Stimulated activated naive B cell treated with anti-CD40 and anti-IgM and Interleukin-4, amounts not matched to agents 10 μg/mL and 1 μg/mL and 100 μg/mL, for 72 hours (primary cell): ENCODE results near the gene ZEB2.
A peak's percentile ranks its signal among the peaks of the same experiment; 100 is the strongest.

Source experiments
- ATAC-seq, 2 donors: fragments of 150-1000 bp; cut with Tn5 transposase; replicated peaks; 2 replicates each; pipeline ENCODE4 v1.10.0; 2021; ENCODE audit warnings: moderate library complexity in 1 of 2
- DNase-seq: peaks from one replicate; pipeline ENCODE4 v3.0.0; 2021
- H3K27ac Mint-ChIP-seq: one replicate; pipeline ENCODE4 v1.8.0; 2022; ENCODE audit warnings: mild to moderate bottlenecking, mixed read lengths
- H3K27me3 Mint-ChIP-seq, 2 donors: one replicate each; pipeline ENCODE4 v1.8.0; 2022; ENCODE audit warnings: mixed read lengths in 2 of 2
- H3K36me3 Mint-ChIP-seq, 2 donors: one replicate each; pipeline ENCODE4 v1.8.0; 2022; ENCODE audit warnings: mixed read lengths in 2 of 2, mild to moderate bottlenecking in 1 of 2
- H3K4me1 Mint-ChIP-seq, 2 donors: one replicate each; pipeline ENCODE4 v1.8.0; 2022; ENCODE audit warnings: mixed read lengths in 2 of 2, mild to moderate bottlenecking in 1 of 2
- H3K4me3 Mint-ChIP-seq, 2 donors: one replicate each; pipeline ENCODE4 v1.8.0; 2022; ENCODE audit warnings: mild to moderate bottlenecking in 2 of 2, mixed read lengths in 2 of 2, moderate library complexity in 1 of 2
- H3K9me3 Mint-ChIP-seq, 2 donors: one replicate each; pipeline ENCODE4 v1.8.0; 2022; ENCODE audit warnings: mixed read lengths in 2 of 2, mild to moderate bottlenecking in 1 of 2

The ZEB2 gene

DNA sequence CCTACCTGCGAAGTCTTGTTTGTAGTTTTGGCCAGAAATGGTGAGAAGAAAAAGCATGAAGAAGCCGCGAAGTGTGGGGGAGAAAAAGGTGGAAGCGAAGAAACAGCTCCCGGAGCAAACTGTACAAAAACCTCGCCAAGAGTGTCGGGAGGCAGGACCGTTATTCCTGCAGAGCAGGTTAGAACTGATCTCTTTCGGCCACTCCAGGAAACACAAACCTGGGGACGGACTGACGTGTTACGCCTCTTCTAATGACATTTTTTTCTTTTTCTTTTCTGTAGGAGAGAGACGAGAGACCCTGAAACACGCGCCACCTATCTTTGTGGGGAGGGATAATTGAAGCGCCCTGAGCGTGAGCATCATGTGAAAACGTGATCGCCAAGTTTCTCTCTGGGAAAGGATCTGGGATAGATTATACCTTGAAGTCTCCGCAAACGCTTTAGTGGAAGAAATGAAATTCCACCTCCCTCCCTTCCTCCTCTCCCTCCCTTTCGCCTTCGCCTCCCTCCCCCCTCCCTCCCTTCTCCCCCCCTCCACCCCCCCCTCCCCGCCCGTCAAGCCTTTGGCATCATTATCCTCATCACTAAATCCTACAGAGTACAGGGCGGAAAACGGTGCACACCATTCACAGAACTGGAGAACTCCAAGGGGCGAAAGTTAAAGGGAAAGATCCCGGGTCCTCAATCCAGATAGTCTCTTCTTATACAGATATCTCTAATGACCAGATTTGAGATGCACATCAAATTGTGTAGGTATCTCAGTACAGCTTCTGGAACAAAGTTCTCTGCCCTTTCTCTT is at the start of gene ZEB2:
Gene ZEB2, minus strand, starts transcription at position 186 of the 798 bp plus-strand sequence. CDS start 2,769 bp downstream, outside the sequence.
- Mint-ChIP-seq H3K9me3 (no peaks in the 10 kb centered on the region), H3K27ac (peak within 1 kb of the TSS; percentile 47), H3K4me3 (peak within 1 kb of the TSS in 1 of 2 donors; percentile 56), H3K4me1 (peaks cover 24 to 35% of the 10 kb centered on the region in 2 donors), H3K27me3 (peaks cover 6 to 10% of the 10 kb centered on the region in 2 donors), H3K36me3 (peaks cover 6 to 8% of the 10 kb centered on the region in 2 donors)
- DNase-seq (peak; percentile 48), ATAC-seq (peak; percentile 17 to 19)

DNA sequence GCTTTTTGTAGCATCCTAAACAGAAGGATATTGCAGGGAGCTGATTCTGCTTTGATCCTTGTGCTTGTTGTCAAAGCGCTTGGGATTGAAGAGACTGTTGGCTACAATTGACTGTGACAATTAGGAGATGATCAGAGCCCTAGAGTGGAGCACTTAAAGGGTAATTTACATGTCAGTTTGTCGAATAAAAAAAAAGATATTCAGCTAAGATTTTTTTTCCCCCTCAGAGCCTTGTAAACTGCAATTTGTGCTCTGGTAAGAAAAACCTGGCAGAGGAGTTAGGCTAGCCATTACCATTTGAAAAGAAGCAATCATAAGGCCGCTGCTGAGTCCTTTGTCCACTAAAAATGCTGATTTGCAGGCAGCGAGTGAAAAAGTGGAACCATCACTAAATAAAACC is 47.8 kb upstream of the ZEB2 start:
- Mint-ChIP-seq H3K27me3 (peaks cover 8 to 16% of the 10 kb centered on the region in 2 donors), H3K4me1 (peaks cover 5 to 11% of the 10 kb centered on the region in 2 donors), H3K4me3 (no peak overlapping the region), H3K27ac (no peak overlapping the region), H3K9me3 (no peaks in the 10 kb centered on the region), H3K36me3 (no peaks in the 10 kb centered on the region)
- DNase-seq (no peak), ATAC-seq (no peak)

DNA sequence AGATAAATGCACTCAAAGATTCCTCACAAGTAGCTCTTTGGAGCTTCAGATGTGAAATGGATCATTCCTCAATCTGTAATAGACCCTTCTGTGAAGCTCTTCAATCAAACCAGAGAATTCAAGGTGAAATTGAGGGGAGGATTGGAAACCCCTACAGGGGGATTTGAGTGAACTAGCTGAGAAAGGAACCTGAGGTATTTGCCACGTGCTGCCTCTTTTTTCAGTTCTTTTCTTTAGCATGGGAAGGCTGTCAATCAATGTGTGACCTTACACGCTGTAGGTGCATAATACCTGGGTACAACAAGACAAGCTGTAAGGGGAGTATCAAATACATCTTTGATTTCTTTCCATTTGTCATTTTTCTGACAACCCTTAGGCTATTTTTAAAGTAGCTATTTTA is 46.5 kb upstream of the ZEB2 start:
- no peak overlapping the region for H3K27ac Mint-ChIP-seq
- H3K27me3 Mint-ChIP-seq = peaks cover 4 to 12% of the 10 kb centered on the region in 2 donors
- H3K4me3 Mint-ChIP-seq = no peak overlapping the region
- no peaks in the 10 kb centered on the region for H3K36me3 Mint-ChIP-seq
- ATAC-seq (no peak), DNase-seq (no peak)
- H3K4me1 Mint-ChIP-seq = peaks cover 8 to 18% of the 10 kb centered on the region in 2 donors
- no peaks in the 10 kb centered on the region for H3K9me3 Mint-ChIP-seq

DNA sequence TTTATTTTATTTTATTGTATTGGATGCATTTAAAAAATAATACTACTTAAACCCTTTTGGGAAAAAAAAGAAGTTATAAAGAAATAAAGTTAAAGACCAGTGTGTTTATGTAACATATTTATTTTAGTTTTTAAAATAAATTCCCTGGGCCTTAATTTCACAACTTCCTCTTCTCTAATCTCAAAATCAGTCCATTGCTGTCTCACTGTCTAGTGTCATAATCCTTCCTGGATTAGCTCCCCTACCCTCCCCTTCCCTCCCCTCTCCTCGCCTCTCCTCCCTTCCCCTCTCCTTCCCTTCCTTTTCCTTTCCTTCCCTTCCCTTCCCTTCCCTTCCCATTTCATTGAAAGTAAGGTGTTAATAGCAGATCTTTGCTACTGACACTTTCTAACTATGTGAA is 40.3 kb upstream of the ZEB2 start:
- H3K4me3 Mint-ChIP-seq = no peak overlapping the region
- no peak overlapping the region for H3K27ac Mint-ChIP-seq
- no peaks in the 10 kb centered on the region for H3K36me3 Mint-ChIP-seq
- peaks cover 19 to 45% of the 10 kb centered on the region in 2 donors for H3K4me1 Mint-ChIP-seq
- H3K9me3 Mint-ChIP-seq = no peaks in the 10 kb centered on the region
- peaks cover 21 to 22% of the 10 kb centered on the region in 2 donors for H3K27me3 Mint-ChIP-seq
- no peak for DNase-seq
- no peak for ATAC-seq

DNA sequence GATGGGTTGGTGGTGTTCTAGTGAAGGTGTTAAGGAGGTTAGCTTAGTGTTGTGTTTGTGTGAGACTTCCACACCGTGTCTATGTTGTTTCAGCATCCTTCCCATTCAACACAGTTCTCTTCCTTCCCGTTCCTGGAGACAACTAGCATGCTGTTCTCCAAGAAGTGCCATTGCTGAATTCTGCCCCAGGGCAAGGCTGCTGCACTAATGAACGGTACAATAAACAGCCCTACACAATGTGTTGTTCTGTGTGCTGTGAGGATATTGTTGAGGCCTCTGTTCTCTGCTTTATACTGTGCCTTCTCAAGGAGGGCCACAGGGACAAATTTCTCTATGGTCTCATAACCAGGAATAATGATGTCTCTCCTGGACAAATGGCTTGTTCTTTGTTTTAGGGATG is 39.8 kb upstream of the ZEB2 start:
- Mint-ChIP-seq H3K4me3 (no peak overlapping the region), H3K27me3 (peaks cover 19 to 20% of the 10 kb centered on the region in 2 donors), H3K27ac (no peak overlapping the region), H3K36me3 (no peaks in the 10 kb centered on the region), H3K4me1 (peaks cover 19 to 45% of the 10 kb centered on the region in 2 donors), H3K9me3 (no peaks in the 10 kb centered on the region)
- ATAC-seq = no peak
- DNase-seq = no peak

DNA sequence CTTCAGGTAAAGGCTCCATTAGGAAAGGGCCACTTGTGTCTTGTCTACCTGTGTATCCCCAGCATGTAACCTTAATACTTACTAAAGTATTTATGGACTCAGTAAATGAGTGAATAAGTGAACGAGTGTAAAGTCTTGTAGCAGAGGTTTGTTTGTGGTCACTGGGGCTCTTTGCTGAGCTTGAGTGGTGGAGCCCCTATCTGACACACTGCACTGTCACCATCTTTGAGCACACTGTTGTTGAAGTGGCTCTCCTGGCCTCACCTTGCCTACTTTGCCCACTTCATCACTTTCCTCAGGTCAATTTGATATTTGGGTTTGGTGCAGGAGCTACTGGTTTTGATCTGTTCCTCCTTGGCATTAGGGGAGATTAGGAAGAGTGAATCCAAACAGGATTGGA is 39.3 kb upstream of the ZEB2 start:
- Mint-ChIP-seq H3K4me1 (peaks cover 19 to 45% of the 10 kb centered on the region in 2 donors), H3K36me3 (no peaks in the 10 kb centered on the region), H3K27me3 (peaks cover 19 to 20% of the 10 kb centered on the region in 2 donors), H3K4me3 (no peak overlapping the region), H3K9me3 (no peaks in the 10 kb centered on the region), H3K27ac (no peak overlapping the region)
- no peak for ATAC-seq
- no peak for DNase-seq

DNA sequence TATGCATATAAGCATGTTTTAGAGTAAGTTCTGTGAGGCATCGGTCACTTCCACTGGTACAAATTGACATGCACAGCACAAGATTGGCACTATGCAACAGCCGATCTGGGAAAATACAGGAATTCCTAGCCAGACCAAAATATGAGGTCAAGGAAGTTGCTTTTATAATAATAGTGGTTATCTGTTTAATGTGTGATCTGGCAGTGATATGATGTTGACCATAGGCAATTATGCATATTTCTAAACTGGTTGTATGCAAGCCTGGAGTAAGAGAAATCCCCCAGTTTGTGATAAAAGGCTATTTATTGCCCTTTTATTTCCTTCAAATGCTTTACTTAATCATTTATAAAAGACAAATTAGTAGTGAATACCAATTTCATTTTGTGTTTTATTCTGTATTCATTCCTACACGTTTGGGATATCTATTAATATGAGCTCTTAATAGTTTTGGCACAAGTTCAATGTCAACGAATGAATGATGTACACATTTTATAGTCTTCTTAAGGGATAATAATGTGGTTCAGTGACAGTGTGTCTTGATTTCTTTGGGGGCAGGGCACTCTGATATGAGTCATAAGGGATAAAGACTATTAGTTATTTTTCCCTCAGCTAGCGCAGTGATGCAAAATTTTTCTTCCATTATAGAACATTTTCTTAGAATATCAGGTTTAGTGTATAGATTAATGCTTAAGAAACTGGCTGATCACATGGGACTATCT is 34.7 kb upstream of the ZEB2 start:
- Mint-ChIP-seq H3K27me3 (peaks cover 32 to 44% of the 10 kb centered on the region in 2 donors), H3K9me3 (no peaks in the 10 kb centered on the region), H3K36me3 (no peaks in the 10 kb centered on the region), H3K4me3 (no peak overlapping the region), H3K27ac (no peak overlapping the region), H3K4me1 (peaks cover 6 to 16% of the 10 kb centered on the region in 2 donors)
- ATAC-seq = no peak
- DNase-seq = no peak

DNA sequence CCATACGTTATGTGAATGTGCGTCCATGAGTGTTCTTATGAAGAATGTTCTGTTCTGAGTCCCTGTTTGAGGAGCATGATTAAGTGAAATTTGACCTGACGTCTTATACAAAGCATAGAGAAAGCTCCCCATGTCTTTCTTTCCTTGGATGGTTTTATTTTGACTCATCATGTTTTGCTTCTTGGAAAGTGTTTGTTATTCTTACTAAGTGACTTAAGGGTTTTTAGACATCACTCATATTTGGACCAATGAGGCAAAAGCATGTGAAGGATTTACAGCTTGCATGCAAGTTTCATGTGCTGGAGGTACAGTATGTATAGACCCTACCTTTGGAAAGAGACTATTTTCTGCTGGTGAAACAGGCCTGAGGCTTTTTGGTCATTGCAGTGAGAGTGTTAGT is 33.5 kb upstream of the ZEB2 start:
- no peaks in the 10 kb centered on the region for H3K9me3 Mint-ChIP-seq
- H3K36me3 Mint-ChIP-seq = no peaks in the 10 kb centered on the region
- peaks cover 6 to 15% of the 10 kb centered on the region in 2 donors for H3K4me1 Mint-ChIP-seq
- DNase-seq (no peak), ATAC-seq (no peak)
- H3K27me3 Mint-ChIP-seq = peaks cover 25 to 37% of the 10 kb centered on the region in 2 donors
- no peak overlapping the region for H3K27ac Mint-ChIP-seq
- H3K4me3 Mint-ChIP-seq = no peak overlapping the region

DNA sequence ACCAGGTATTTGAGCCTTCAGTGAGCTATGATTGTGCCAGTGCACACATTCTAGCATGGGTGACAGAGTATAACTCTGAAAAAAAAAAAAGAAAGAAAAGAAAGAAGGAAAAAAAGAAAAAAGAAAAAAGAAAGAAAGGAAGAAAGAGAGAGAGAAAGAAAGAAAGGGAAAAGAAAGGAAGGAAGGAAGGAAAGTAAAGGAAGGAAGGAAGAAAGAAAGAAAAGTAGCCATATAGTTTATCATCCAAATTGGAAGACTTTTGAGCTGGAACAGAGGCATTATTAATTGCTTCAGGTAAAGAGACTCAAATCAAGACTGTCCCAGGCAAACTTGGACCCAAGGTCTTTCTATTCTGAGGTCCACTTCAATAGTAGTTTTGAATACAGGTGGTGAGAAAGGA is 32.9 kb upstream of the ZEB2 start:
- no peaks in the 10 kb centered on the region for H3K9me3 Mint-ChIP-seq
- ATAC-seq = no peak
- peaks cover 6 to 18% of the 10 kb centered on the region in 2 donors for H3K4me1 Mint-ChIP-seq
- no peak overlapping the region for H3K4me3 Mint-ChIP-seq
- H3K27ac Mint-ChIP-seq = no peak overlapping the region
- H3K27me3 Mint-ChIP-seq = peaks cover 25 to 35% of the 10 kb centered on the region in 2 donors
- H3K36me3 Mint-ChIP-seq = no peaks in the 10 kb centered on the region
- no peak for DNase-seq

DNA sequence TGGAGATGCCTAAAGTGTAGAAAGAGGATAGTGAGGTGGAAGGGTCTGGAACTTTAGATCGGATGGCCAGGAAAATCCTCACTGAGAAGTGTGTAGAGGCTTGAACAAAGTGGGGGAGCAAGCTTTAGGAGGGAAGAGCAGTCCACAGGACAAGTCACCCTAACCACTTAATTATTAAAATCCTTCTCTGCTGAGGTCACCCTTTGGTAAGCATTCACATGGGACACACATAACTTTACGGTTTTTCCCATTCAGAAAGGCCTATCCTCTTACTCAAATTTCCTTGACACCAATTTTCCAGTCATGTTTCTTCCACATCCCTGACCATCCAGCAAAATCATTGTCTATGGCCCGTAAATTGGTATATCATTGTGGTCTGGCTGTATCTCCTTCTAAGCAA is 31.0 kb upstream of the ZEB2 start:
- no peaks in the 10 kb centered on the region for H3K9me3 Mint-ChIP-seq
- H3K4me1 Mint-ChIP-seq = peaks cover 6 to 25% of the 10 kb centered on the region in 2 donors
- no peaks in the 10 kb centered on the region for H3K36me3 Mint-ChIP-seq
- no peak for DNase-seq
- ATAC-seq = no peak
- H3K27ac Mint-ChIP-seq = no peak overlapping the region
- no peak overlapping the region for H3K4me3 Mint-ChIP-seq
- peaks cover 28% of the 10 kb centered on the region in 2 donors for H3K27me3 Mint-ChIP-seq

DNA sequence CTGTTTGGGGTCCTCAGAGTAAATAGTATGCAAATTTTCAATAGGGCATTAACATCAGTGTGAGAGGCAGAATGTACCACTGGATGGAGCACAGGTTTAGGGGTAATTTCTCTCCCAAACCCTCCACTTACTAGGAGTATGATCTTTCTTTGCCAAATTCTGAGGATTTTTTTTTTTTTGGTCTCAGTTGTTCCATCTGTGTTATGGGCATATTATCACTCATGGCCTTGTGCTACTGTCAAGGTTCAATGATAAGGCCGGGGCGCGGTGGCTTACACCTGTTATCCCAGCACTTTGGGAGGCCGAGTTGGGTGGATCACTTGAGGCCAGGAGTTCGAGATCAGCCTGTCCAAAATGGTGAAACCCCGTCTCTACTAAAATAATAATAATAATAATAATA is 30.2 kb upstream of the ZEB2 start:
- Mint-ChIP-seq H3K27ac (no peak overlapping the region), H3K4me1 (peaks cover 6 to 25% of the 10 kb centered on the region in 2 donors), H3K9me3 (no peaks in the 10 kb centered on the region), H3K4me3 (no peak overlapping the region), H3K36me3 (no peaks in the 10 kb centered on the region), H3K27me3 (peaks cover 28 to 29% of the 10 kb centered on the region in 2 donors)
- DNase-seq = no peak
- no peak for ATAC-seq

DNA sequence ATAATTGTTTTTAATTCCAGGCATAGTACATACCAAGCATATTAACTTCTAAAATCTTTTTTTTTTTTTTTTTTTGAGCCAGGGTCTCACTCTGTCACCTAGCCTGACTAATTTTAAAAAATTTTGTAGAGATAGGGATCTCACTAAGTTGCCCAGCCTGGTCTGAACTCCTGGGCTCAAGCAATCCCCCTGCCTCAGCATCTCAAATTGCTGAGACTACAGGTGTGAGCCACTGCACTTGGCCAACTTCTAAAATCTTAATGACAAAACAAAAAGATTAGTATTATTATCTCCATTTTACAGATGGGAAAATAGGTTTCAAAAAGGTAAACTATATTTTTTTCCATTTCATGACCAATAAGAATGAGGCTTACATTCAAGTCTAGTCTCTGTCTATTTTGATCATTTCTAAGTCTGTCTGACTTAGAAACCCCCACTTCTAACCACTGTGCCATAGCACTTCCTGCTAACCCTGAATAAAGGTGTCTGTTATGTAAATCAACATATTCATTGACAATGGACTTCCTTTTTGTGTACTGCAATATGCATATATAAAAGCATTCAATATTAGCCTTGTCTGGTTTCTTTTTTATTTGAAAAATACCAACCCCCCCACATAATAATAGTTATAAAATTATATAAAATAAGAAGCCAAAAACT is 28.7 kb upstream of the ZEB2 start:
- Mint-ChIP-seq H3K9me3 (peaks cover 0 to 1% of the 10 kb centered on the region in 2 donors), H3K27me3 (peaks cover 28 to 32% of the 10 kb centered on the region in 2 donors), H3K4me3 (no peak overlapping the region), H3K4me1 (peaks cover 6 to 25% of the 10 kb centered on the region in 2 donors), H3K27ac (no peak overlapping the region), H3K36me3 (peaks cover 0 to 2% of the 10 kb centered on the region in 2 donors)
- DNase-seq = no peak
- peak; percentile 97 to 99 for ATAC-seq

DNA sequence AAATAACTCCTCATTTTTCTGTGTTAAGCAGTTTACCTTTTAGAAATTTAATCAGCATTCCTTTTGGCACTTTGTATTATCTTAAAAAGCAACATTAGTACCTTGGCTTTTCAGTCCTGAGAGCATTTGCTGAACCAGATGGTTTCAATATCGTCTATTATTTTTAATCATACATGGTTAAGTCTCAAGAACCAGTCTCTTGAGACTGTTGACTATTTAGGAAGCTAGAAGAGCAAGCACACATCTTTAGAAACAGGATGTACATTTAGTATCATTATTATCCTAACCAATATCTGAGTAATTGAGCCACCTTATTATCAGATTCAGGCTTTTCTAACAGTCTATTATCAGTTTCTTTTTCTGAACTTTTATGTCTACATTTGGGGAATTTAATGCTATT is 28.2 kb upstream of the ZEB2 start:
- Mint-ChIP-seq H3K4me1 (peaks cover 6 to 21% of the 10 kb centered on the region in 2 donors), H3K27me3 (peaks cover 22 to 30% of the 10 kb centered on the region in 2 donors), H3K36me3 (peaks cover 0 to 2% of the 10 kb centered on the region in 2 donors), H3K27ac (no peak overlapping the region), H3K4me3 (no peak overlapping the region), H3K9me3 (peaks cover 0 to 1% of the 10 kb centered on the region in 2 donors)
- DNase-seq (no peak), ATAC-seq (peak; percentile 58 to 78)

DNA sequence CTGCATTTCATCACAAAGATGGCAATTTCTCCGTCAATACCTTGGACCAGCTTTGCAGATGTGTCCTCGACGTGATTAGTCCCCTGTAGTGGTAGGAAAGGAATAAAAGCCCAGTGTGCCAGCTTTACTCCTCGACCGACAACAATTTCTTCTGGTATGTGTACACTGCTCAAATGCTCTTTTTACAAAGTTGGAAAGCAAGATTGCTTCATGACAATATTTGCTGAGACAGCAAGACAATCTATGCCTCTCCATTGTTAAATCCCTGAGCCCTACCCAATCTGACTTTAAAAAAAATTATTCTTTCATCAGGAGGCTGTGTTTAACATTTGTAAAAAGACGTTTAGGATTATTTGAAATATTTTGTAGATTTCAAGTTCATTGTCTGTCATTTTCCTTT is 27.6 kb upstream of the ZEB2 start:
- Mint-ChIP-seq H3K27me3 (peaks cover 18 to 34% of the 10 kb centered on the region in 2 donors), H3K4me1 (peaks cover 6 to 21% of the 10 kb centered on the region in 2 donors), H3K4me3 (no peak overlapping the region), H3K36me3 (peaks cover 0 to 2% of the 10 kb centered on the region in 2 donors), H3K9me3 (peaks cover 1 to 3% of the 10 kb centered on the region in 2 donors), H3K27ac (no peak overlapping the region)
- DNase-seq (no peak), ATAC-seq (no peak)
